Gastrocnemius medialis (tissue), 4 donors: ENCODE results near the gene UBE2V1.

ENCODE experiments used
- POLR2A ChIP-seq, 2 donors: fragments of 450-650 bp; IDR thresholded peaks; one replicate each; pipeline ENCODE4 v1.6.1; 2017; ENCODE audit warnings: antibody characterized with exemption in 2 of 2, mild to moderate bottlenecking in 2 of 2, moderate library complexity in 2 of 2
- TF ChIP-seq, protein P1 (sequence below), 5 experiments: fragments of 450-650 bp in 3 of 5; fragments of 200-600 bp in 2 of 5; sonication (generic) in 2 of 5; IDR thresholded peaks in 4 of 5; conservative IDR thresholded peaks in 1 of 5; 1 replicate in 4 of 5; 2 replicates in 1 of 5; pipeline ENCODE4 v1.5.1; 2016 to 2019; ENCODE audit warnings: antibody characterized with exemption in 5 of 5, mild to moderate bottlenecking in 3 of 5, moderate library complexity in 3 of 5

- TF ChIP-seq POLR2A (IDR thresholded peaks at IDR 0.05) = no peak
- TF ChIP-seq, protein P1, sequence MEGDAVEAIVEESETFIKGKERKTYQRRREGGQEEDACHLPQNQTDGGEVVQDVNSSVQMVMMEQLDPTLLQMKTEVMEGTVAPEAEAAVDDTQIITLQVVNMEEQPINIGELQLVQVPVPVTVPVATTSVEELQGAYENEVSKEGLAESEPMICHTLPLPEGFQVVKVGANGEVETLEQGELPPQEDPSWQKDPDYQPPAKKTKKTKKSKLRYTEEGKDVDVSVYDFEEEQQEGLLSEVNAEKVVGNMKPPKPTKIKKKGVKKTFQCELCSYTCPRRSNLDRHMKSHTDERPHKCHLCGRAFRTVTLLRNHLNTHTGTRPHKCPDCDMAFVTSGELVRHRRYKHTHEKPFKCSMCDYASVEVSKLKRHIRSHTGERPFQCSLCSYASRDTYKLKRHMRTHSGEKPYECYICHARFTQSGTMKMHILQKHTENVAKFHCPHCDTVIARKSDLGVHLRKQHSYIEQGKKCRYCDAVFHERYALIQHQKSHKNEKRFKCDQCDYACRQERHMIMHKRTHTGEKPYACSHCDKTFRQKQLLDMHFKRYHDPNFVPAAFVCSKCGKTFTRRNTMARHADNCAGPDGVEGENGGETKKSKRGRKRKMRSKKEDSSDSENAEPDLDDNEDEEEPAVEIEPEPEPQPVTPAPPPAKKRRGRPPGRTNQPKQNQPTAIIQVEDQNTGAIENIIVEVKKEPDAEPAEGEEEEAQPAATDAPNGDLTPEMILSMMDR (IDR thresholded peaks at IDR 0.05 in 4 of 5, conservative IDR thresholded peaks at IDR 0.05 in 1 of 5) = no peak
These were observed 5.8 kb downstream of the UBE2V1 start for GRCh38 chr20:50107086-50107660.
